ENCODE measurements around the gene ACTR2.
A peak's percentile ranks its signal among the peaks of the same experiment; 100 is the strongest.

The ACTR2 gene

GRCh38 chr2:65277791-65278483 is 50.3 kb downstream of the ACTR2 start:
- DNase-seq (ENCODE audit: low spot score), result no peak
- FAIRE-seq, result no peak

GRCh38 chr2:65278531-65278981 is 50.9 kb downstream of the ACTR2 start:
- no peak for FAIRE-seq
- DNase-seq (ENCODE audit: low spot score), result no peak

GRCh38 chr2:65279756-65280155 is 52.1 kb downstream of the ACTR2 start:
- FAIRE-seq, result no peak
- no peak for DNase-seq (ENCODE audit: low spot score)

DNA sequence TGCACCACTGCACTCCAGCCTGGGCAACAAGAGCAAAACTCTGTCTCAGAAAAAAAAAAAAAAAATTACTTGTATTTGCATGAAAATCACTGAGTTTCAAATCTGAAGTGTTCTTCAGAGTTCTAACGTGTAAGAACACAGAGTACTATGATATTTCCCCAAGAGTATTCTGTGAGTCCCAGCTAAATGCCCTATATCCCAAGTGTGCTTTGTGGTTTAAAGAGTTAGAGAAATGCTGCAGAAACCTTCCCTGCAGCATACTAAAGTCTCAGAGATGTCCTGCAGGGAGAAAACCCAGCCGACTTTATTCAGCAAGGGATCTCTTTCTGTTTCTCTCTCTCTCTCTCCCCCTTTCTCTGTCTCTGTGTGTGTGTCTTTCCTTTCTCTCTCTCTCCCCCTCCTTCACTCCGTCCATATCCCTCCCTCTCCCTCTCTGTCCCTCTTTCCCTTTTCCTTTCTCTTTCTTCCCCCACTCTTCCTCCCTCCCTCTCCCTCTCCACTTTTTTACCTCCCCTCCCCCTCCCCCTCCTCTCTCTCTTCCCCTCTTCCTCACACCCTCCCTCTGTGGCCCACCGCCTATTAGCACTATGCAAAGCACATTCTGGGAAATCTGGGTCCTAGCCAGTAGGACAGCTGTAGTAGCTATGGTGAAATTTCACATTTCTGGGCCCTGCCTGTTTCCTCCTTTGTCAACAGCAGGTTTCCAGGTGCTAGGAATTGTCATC is 54.2 kb downstream of the ACTR2 start:
- FAIRE-seq (no peak), DNase-seq (ENCODE audit: low spot score) (no peak)

- FAIRE-seq (no peak), DNase-seq (ENCODE audit: low spot score) (no peak)
Measured at GRCh38 chr2:65282477-65283053, 54.9 kb downstream of the ACTR2 start.

- FAIRE-seq, result no peak
Measured at GRCh38 chr2:65287364-65287763, 59.7 kb downstream of the ACTR2 start.

DNA sequence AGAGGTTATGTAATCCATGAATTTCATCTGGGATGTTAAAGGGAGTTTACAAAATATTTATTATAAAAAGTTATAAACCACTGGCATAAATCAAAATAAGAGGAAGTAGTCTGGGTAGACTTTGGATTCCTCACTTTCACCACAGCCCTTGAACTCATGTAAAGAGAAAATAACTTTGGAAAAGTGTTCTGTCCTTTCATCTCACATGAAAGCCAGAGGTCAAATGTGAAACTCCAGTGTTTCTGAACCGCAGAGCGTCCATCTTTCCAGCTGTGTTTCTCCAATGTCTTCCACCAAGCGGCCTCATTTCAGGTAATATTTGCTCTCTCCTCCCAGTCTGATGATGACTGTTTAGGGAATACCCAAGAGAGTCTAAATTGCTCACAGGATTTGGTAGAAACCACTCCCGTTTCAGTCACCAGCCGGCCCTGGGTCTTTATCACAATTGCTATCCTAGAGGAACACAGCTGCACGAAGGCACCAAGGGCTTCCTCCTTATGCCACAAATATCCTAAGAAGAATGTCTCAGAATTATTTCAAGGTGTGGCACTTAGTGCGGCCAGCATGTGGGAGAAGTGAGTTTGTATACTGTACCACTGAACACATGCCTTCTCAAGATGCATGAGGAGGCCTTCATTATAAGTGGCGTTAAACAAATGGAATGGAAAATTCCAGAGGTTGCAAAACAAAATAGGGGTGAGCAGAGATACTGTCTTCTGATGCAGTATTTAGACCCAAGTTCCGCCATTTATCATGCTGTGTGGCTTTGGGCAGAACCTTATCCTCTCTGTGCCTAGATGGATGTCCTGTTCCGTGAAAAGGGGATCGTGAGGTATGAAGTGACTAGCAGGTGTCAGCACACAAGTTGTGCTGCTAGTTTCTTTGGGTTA is 63.8 kb downstream of the ACTR2 start:
- FAIRE-seq (no peak), DNase-seq (ENCODE audit: low spot score) (no peak)

More at GRCh38 chr2:65287364-65287763, 59.7 kb downstream of the ACTR2 start:
- no peak for DNase-seq (ENCODE audit: low spot score)

- no peak for DNase-seq (ENCODE audit: low spot score)
- FAIRE-seq, result no peak
Measured at GRCh38 chr2:65292106-65292400, 64.4 kb downstream of the ACTR2 start.

- FAIRE-seq (no peak), DNase-seq (ENCODE audit: low spot score) (no peak)
Measured at GRCh38 chr2:65292461-65293011, 64.9 kb downstream of the ACTR2 start.

- FAIRE-seq (no peak), DNase-seq (ENCODE audit: low spot score) (no peak)
Measured at GRCh38 chr2:65293376-65293775, 65.7 kb downstream of the ACTR2 start.

- DNase-seq (ENCODE audit: low spot score) (no peak), FAIRE-seq (no peak)
Measured at GRCh38 chr2:65294136-65294535, 66.5 kb downstream of the ACTR2 start.

DNA sequence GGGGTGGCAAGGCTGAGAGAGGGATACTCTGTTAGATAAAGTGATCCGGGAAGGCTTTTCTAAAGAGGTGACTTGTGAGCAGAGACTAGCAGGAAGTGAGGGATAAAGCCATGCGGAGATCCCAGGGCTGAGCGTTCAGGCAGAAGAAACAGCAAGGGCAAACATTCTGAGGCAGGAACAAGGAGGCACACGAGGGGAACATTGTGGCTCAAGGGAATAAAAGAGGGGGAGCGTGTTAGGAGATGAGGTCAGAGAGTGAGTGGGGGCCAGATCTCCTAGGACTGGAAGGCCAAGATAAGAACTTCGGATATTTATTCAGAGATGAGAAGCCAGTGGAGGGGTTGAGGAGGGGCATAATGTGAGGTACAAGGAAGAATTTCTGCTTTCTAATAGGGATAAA is 67.1 kb downstream of the ACTR2 start:
- FAIRE-seq (no peak), DNase-seq (ENCODE audit: low spot score) (no peak)

- FAIRE-seq, result no peak
- no peak for DNase-seq (ENCODE audit: low spot score)
Measured at GRCh38 chr2:65296971-65297370, 69.3 kb downstream of the ACTR2 start.

DNA sequence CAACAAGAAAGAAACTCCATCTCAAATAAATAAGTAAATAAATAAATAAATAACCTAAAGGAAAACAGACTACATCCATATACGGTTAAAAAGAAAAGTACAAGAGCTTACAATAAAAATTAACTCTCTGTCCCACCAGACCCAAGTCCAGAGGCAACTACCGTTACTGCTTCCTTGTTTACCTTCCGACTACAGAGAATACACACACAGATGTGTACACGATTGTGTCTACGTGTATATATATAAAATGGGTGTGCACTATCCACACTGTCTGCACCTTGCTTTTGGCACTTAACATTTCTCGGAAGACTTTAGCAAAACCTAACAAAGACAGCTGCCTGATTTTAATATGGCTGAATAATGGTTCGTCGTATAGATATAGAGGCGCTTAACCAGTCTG is 69.9 kb downstream of the ACTR2 start:
- FAIRE-seq, result no peak
- no peak for DNase-seq (ENCODE audit: low spot score)

DNA sequence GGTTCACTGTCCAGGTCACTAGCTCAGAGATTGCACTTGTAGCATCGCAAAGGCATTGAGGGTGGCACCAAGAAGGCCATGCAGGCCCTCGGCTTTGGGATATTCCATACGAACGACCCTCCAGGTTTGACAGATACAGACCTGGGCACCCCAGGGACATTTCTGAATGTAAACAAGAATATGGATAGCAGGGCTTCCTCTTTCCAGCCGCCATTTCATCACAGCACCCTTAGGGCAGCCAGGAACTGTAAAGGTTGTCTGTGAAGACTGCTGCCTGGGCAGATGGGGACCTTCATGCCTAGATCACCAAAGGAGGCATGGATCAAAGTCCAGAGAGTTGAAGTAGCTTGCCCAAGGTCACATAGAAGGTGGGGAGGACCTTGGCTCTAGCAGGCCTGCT is 70.5 kb downstream of the ACTR2 start:
- DNase-seq (ENCODE audit: low spot score), result no peak
- no peak for FAIRE-seq

DNA sequence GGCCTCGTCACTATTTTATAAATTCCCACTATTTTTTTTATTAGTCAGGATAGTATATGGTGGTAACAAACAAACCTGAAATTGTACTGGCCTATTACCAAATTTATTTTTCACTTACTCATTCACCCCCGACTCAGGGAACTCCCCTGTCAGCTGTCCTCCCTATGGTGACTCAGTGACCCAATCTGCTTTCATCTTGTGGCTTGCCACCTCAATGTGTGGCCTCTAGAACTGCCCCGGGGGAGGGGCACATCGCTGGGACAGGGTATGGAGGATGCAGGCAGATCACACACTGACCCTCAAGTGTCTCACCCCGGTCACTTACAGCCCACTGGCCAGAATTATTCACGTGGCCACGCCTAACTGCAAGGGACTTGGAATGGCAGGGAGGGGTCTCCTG is 71.6 kb downstream of the ACTR2 start:
- FAIRE-seq (peak; percentile 38), DNase-seq (ENCODE audit: low spot score) (peak; percentile 90)

- FAIRE-seq (no peak), DNase-seq (ENCODE audit: low spot score) (no peak)
Measured at GRCh38 chr2:65300134-65300760, 72.6 kb downstream of the ACTR2 start.

DNA sequence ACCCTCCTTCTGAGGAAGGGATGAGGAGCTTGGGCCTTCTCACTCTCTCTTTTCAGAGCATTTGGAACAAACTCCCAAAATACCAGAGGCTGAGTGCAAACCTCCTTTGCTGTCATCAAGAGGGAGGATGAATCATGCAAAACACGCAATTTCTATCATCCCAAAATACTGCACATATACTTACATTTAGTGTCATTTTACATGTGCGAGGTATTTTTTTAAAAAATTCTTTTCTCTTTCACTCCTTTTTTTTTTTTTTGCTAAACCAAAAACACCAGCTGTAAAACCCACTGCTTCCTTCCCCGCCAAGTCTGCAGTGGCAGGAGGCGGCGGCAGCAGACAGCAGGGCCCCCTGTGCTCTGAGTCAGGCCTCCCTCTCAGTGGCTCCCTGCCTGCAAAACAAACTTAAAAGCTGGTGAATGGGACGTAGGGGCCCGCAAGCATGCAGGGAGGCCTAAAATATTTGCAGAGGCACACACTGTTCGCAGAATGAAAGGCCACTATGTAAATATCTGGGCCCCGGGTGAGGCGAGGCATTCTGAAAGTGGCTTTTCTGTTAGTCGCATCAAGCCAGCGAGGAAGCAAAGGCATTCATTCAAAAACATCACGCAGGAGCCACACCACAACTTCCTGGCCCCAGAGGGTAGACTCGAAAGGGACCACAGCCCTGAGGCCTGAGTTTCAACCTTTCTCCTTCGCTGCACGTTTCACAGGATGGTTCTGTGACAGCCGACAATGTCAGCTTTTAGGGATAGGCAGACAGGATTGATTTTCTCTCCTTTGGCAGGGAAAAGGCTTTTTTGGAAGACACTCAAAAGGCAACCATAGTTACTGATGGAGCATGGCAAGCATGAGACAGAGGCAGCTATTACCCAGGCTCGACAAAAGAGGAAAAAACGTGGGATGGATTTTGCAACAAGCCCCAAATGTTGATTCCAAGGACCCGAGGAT is 73.4 kb downstream of the ACTR2 start:
- DNase-seq (ENCODE audit: low spot score), result peak; percentile 38
- no peak for FAIRE-seq

DNA sequence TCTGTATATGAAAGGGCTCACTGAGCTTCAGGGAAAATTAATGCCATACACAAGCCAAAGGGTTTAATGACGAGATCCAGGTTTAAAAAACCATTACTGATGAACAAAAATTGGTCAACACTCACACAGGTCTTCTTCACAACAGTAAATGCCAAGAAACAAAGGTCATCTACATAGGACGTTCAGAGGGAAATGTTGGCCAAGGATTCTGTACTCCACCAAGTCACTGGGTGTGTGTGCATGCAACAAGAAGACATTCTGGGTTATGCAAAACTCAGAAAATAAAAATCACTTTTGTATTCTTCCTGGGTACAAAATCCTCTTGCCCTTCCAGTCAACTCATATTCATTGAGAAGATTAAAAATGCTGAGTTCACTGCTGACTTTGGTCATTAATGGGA is 78.3 kb downstream of the ACTR2 start:
- FAIRE-seq (no peak), DNase-seq (ENCODE audit: low spot score) (no peak)

DNA sequence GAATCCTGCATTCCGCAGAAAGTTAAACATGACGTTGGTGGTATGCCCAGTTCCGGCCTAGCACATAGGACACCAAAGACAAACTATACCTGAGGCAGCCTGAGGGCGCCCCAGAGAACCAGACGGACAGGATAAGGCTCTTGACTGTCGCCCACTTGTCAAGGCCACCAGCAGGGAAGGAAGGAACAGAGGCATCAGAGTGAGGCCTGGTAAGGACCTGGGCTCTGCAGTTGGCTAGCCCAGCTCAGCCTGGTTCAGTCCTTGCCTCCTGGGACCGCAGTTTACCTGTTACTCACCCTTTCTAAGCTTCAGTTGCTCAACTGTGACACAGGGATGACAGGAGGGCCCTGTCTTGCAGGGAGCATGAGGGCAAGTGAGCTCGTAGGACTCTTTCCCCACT is 82.1 kb downstream of the ACTR2 start:
- FAIRE-seq (no peak), DNase-seq (ENCODE audit: low spot score) (no peak)
